ENCODE results near the gene RALGAPA2.

RALGAPA2 gene

GRCh38 chr20:20536240-20536933, 176.1 kb downstream of the RALGAPA2 start:
- Histone ChIP-seq H3K4me1 (ENCODE audit: control insufficient read depth in 2 of 2, insufficient read depth in 2 of 2, low read length in 2 of 2) (peaks cover 0 to 4% of the 10 kb centered on the region in 2 donors), H3K4me3 (ENCODE audit: low read length in 2 of 2) (no peak overlapping the region), H3K36me3 (ENCODE audit: control insufficient read depth in 2 of 2, insufficient read depth in 2 of 2, low read length in 2 of 2) (peaks cover 5 to 15% of the 10 kb centered on the region in 2 donors), H3K9ac (ENCODE audit: low read depth in 1 of 2, low read length in 2 of 2) (no peak overlapping the region), H3K27me3 (ENCODE audit: control insufficient read depth in 2 of 2, insufficient read depth in 2 of 2, low read length in 2 of 2) (no peaks in the 10 kb centered on the region), H3K9me3 (ENCODE audit: control insufficient read depth in 2 of 2, low read length in 2 of 2) (no peaks in the 10 kb centered on the region), H3K27ac (ENCODE audit: low read depth in 2 of 2, low read length in 2 of 2) (no peak overlapping the region)

GRCh38 chr20:20535051-20535450, 177.4 kb downstream of the RALGAPA2 start:
- H3K36me3 ChIP-seq (ENCODE audit: control insufficient read depth in 2 of 2, insufficient read depth in 2 of 2, low read length in 2 of 2) = peaks cover 17 to 28% of the 10 kb centered on the region in 2 donors
- no peak overlapping the region for H3K4me3 ChIP-seq (ENCODE audit: low read length in 2 of 2)
- H3K9ac ChIP-seq (ENCODE audit: low read depth in 1 of 2, low read length in 2 of 2) = no peak overlapping the region

GRCh38 chr20:20531283-20531682, 181.2 kb downstream of the RALGAPA2 start:
- Histone ChIP-seq H3K4me3 (ENCODE audit: low read length in 2 of 2) (no peak overlapping the region), H3K9ac (ENCODE audit: low read depth in 1 of 2, low read length in 2 of 2) (no peak overlapping the region), H3K9me3 (ENCODE audit: control insufficient read depth in 2 of 2, low read length in 2 of 2) (no peaks in the 10 kb centered on the region), H3K4me1 (ENCODE audit: control insufficient read depth in 2 of 2, insufficient read depth in 2 of 2, low read length in 2 of 2) (no peaks in the 10 kb centered on the region), H3K27ac (ENCODE audit: low read depth in 2 of 2, low read length in 2 of 2) (no peak overlapping the region), H3K27me3 (ENCODE audit: control insufficient read depth in 2 of 2, insufficient read depth in 2 of 2, low read length in 2 of 2) (no peaks in the 10 kb centered on the region), H3K36me3 (ENCODE audit: control insufficient read depth in 2 of 2, insufficient read depth in 2 of 2, low read length in 2 of 2) (peaks cover 19 to 37% of the 10 kb centered on the region in 2 donors)

More at GRCh38 chr20:20535051-20535450, 177.4 kb downstream of the RALGAPA2 start:
- Histone ChIP-seq H3K27me3 (ENCODE audit: control insufficient read depth in 2 of 2, insufficient read depth in 2 of 2, low read length in 2 of 2) (no peaks in the 10 kb centered on the region), H3K27ac (ENCODE audit: low read depth in 2 of 2, low read length in 2 of 2) (no peak overlapping the region), H3K4me1 (ENCODE audit: control insufficient read depth in 2 of 2, insufficient read depth in 2 of 2, low read length in 2 of 2) (peaks cover 0 to 4% of the 10 kb centered on the region in 2 donors), H3K9me3 (ENCODE audit: control insufficient read depth in 2 of 2, low read length in 2 of 2) (no peaks in the 10 kb centered on the region)

- peaks cover 19 to 35% of the 10 kb centered on the region in 2 donors for H3K36me3 ChIP-seq (ENCODE audit: control insufficient read depth in 2 of 2, insufficient read depth in 2 of 2, low read length in 2 of 2)
- H3K9ac ChIP-seq (ENCODE audit: low read depth in 1 of 2, low read length in 2 of 2) = no peak overlapping the region
- no peak overlapping the region for H3K27ac ChIP-seq (ENCODE audit: low read depth in 2 of 2, low read length in 2 of 2)
- no peak overlapping the region for H3K4me3 ChIP-seq (ENCODE audit: low read length in 2 of 2)
- no peaks in the 10 kb centered on the region for H3K27me3 ChIP-seq (ENCODE audit: control insufficient read depth in 2 of 2, insufficient read depth in 2 of 2, low read length in 2 of 2)
- H3K9me3 ChIP-seq (ENCODE audit: control insufficient read depth in 2 of 2, low read length in 2 of 2) = no peaks in the 10 kb centered on the region
- H3K4me1 ChIP-seq (ENCODE audit: control insufficient read depth in 2 of 2, insufficient read depth in 2 of 2, low read length in 2 of 2) = no peaks in the 10 kb centered on the region
These were observed 181.9 kb downstream of the RALGAPA2 start for GRCh38 chr20:20530428-20531151.

GRCh38 chr20:20529597-20529996, 182.8 kb downstream of the RALGAPA2 start:
- Histone ChIP-seq H3K4me3 (ENCODE audit: low read length in 2 of 2) (no peak overlapping the region), H3K36me3 (ENCODE audit: control insufficient read depth in 2 of 2, insufficient read depth in 2 of 2, low read length in 2 of 2) (peaks cover 22 to 33% of the 10 kb centered on the region in 2 donors), H3K9me3 (ENCODE audit: control insufficient read depth in 2 of 2, low read length in 2 of 2) (no peaks in the 10 kb centered on the region), H3K9ac (ENCODE audit: low read depth in 1 of 2, low read length in 2 of 2) (no peak overlapping the region), H3K27ac (ENCODE audit: low read depth in 2 of 2, low read length in 2 of 2) (no peak overlapping the region), H3K4me1 (ENCODE audit: control insufficient read depth in 2 of 2, insufficient read depth in 2 of 2, low read length in 2 of 2) (no peaks in the 10 kb centered on the region), H3K27me3 (ENCODE audit: control insufficient read depth in 2 of 2, insufficient read depth in 2 of 2, low read length in 2 of 2) (no peaks in the 10 kb centered on the region)

GRCh38 chr20:20528861-20529260, 183.6 kb downstream of the RALGAPA2 start:
- Histone ChIP-seq H3K9me3 (ENCODE audit: control insufficient read depth in 2 of 2, low read length in 2 of 2) (no peaks in the 10 kb centered on the region), H3K27ac (ENCODE audit: low read depth in 2 of 2, low read length in 2 of 2) (no peak overlapping the region), H3K36me3 (ENCODE audit: control insufficient read depth in 2 of 2, insufficient read depth in 2 of 2, low read length in 2 of 2) (peaks cover 22 to 35% of the 10 kb centered on the region in 2 donors), H3K4me1 (ENCODE audit: control insufficient read depth in 2 of 2, insufficient read depth in 2 of 2, low read length in 2 of 2) (no peaks in the 10 kb centered on the region), H3K4me3 (ENCODE audit: low read length in 2 of 2) (no peak overlapping the region), H3K9ac (ENCODE audit: low read depth in 1 of 2, low read length in 2 of 2) (no peak overlapping the region), H3K27me3 (ENCODE audit: control insufficient read depth in 2 of 2, insufficient read depth in 2 of 2, low read length in 2 of 2) (no peaks in the 10 kb centered on the region)

- H3K9ac ChIP-seq (ENCODE audit: low read depth in 1 of 2, low read length in 2 of 2) = no peak overlapping the region
- no peaks in the 10 kb centered on the region for H3K9me3 ChIP-seq (ENCODE audit: control insufficient read depth in 2 of 2, low read length in 2 of 2)
- no peak overlapping the region for H3K27ac ChIP-seq (ENCODE audit: low read depth in 2 of 2, low read length in 2 of 2)
- H3K4me3 ChIP-seq (ENCODE audit: low read length in 2 of 2) = no peak overlapping the region
- peaks cover 22 to 35% of the 10 kb centered on the region in 2 donors for H3K36me3 ChIP-seq (ENCODE audit: control insufficient read depth in 2 of 2, insufficient read depth in 2 of 2, low read length in 2 of 2)
- no peaks in the 10 kb centered on the region for H3K27me3 ChIP-seq (ENCODE audit: control insufficient read depth in 2 of 2, insufficient read depth in 2 of 2, low read length in 2 of 2)
- H3K4me1 ChIP-seq (ENCODE audit: control insufficient read depth in 2 of 2, insufficient read depth in 2 of 2, low read length in 2 of 2) = no peaks in the 10 kb centered on the region
These were observed 184.8 kb downstream of the RALGAPA2 start for GRCh38 chr20:20527661-20528060.

GRCh38 chr20:20525756-20526155, 186.7 kb downstream of the RALGAPA2 start:
- no peaks in the 10 kb centered on the region for H3K9me3 ChIP-seq (ENCODE audit: control insufficient read depth in 2 of 2, low read length in 2 of 2)
- H3K27ac ChIP-seq (ENCODE audit: low read depth in 2 of 2, low read length in 2 of 2) = no peak overlapping the region
- no peak overlapping the region for H3K9ac ChIP-seq (ENCODE audit: low read depth in 1 of 2, low read length in 2 of 2)
- no peak overlapping the region for H3K4me3 ChIP-seq (ENCODE audit: low read length in 2 of 2)
- peaks cover 22 to 31% of the 10 kb centered on the region in 2 donors for H3K36me3 ChIP-seq (ENCODE audit: control insufficient read depth in 2 of 2, insufficient read depth in 2 of 2, low read length in 2 of 2)
- no peaks in the 10 kb centered on the region for H3K4me1 ChIP-seq (ENCODE audit: control insufficient read depth in 2 of 2, insufficient read depth in 2 of 2, low read length in 2 of 2)
- H3K27me3 ChIP-seq (ENCODE audit: control insufficient read depth in 2 of 2, insufficient read depth in 2 of 2, low read length in 2 of 2) = no peaks in the 10 kb centered on the region

GRCh38 chr20:20525214-20525613, 187.2 kb downstream of the RALGAPA2 start:
- Histone ChIP-seq H3K4me1 (ENCODE audit: control insufficient read depth in 2 of 2, insufficient read depth in 2 of 2, low read length in 2 of 2) (no peaks in the 10 kb centered on the region), H3K36me3 (ENCODE audit: control insufficient read depth in 2 of 2, insufficient read depth in 2 of 2, low read length in 2 of 2) (peaks cover 19 to 30% of the 10 kb centered on the region in 2 donors), H3K9me3 (ENCODE audit: control insufficient read depth in 2 of 2, low read length in 2 of 2) (no peaks in the 10 kb centered on the region), H3K27me3 (ENCODE audit: control insufficient read depth in 2 of 2, insufficient read depth in 2 of 2, low read length in 2 of 2) (no peaks in the 10 kb centered on the region), H3K4me3 (ENCODE audit: low read length in 2 of 2) (no peak overlapping the region), H3K27ac (ENCODE audit: low read depth in 2 of 2, low read length in 2 of 2) (no peak overlapping the region), H3K9ac (ENCODE audit: low read depth in 1 of 2, low read length in 2 of 2) (no peak overlapping the region)

GRCh38 chr20:20524756-20525155, 187.7 kb downstream of the RALGAPA2 start:
- Histone ChIP-seq H3K4me1 (ENCODE audit: control insufficient read depth in 2 of 2, insufficient read depth in 2 of 2, low read length in 2 of 2) (no peaks in the 10 kb centered on the region), H3K9me3 (ENCODE audit: control insufficient read depth in 2 of 2, low read length in 2 of 2) (no peaks in the 10 kb centered on the region), H3K27ac (ENCODE audit: low read depth in 2 of 2, low read length in 2 of 2) (no peak overlapping the region), H3K27me3 (ENCODE audit: control insufficient read depth in 2 of 2, insufficient read depth in 2 of 2, low read length in 2 of 2) (no peaks in the 10 kb centered on the region), H3K4me3 (ENCODE audit: low read length in 2 of 2) (no peak overlapping the region), H3K36me3 (ENCODE audit: control insufficient read depth in 2 of 2, insufficient read depth in 2 of 2, low read length in 2 of 2) (peaks cover 19 to 28% of the 10 kb centered on the region in 2 donors), H3K9ac (ENCODE audit: low read depth in 1 of 2, low read length in 2 of 2) (no peak overlapping the region)
